Measurements from ENCODE around the gene SPAST. TPM values are rescaled to one million over a fixed set of nuclear protein-coding genes. Genes with fewer than 3 reads are reported as not detected.
"Not testable (repeated sequence)": the region's sequence is repeated elsewhere in the genome, so short reads cannot be mapped to it uniquely, and the experiment has no call there.

The SPAST gene, protein sequence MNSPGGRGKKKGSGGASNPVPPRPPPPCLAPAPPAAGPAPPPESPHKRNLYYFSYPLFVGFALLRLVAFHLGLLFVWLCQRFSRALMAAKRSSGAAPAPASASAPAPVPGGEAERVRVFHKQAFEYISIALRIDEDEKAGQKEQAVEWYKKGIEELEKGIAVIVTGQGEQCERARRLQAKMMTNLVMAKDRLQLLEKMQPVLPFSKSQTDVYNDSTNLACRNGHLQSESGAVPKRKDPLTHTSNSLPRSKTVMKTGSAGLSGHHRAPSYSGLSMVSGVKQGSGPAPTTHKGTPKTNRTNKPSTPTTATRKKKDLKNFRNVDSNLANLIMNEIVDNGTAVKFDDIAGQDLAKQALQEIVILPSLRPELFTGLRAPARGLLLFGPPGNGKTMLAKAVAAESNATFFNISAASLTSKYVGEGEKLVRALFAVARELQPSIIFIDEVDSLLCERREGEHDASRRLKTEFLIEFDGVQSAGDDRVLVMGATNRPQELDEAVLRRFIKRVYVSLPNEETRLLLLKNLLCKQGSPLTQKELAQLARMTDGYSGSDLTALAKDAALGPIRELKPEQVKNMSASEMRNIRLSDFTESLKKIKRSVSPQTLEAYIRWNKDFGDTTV
- polyA plus RNA-seq (ENCODE audit: insufficient read length in 10 of 10), result 10 to 100 TPM; 13.5 to 25.1 (median 18.1) TPM
- long read RNA-seq, donor 1, result 0 reads
- long read RNA-seq, donor 2, result 0 reads
- long read RNA-seq, donor 3, result 0 reads
- long read RNA-seq, donor 4, partial matches to known transcripts, result 0 of 1 reads
- long read RNA-seq, donor 4, other reads (novel, unspliced or antisense), result 0 of 1 reads
- long read RNA-seq, donor 5, full-length matches to known transcripts, result 1 of 1 reads
- long read RNA-seq, donor 5, partial matches to known transcripts, result 0 of 1 reads
- long read RNA-seq, donor 5, other reads (novel, unspliced or antisense), result 0 of 1 reads
- long read RNA-seq, donor 6, partial matches to known transcripts, result 0 of 1 reads
- long read RNA-seq, donor 6, other reads (novel, unspliced or antisense), result 0 of 1 reads
- long read RNA-seq, donor 7, partial matches to known transcripts, result 0 of 1 reads
- long read RNA-seq, donor 7, other reads (novel, unspliced or antisense), result 0 of 1 reads
- long read RNA-seq, donor 8, result 0 reads
- long read RNA-seq, donor 9, result 0 reads

DNA sequence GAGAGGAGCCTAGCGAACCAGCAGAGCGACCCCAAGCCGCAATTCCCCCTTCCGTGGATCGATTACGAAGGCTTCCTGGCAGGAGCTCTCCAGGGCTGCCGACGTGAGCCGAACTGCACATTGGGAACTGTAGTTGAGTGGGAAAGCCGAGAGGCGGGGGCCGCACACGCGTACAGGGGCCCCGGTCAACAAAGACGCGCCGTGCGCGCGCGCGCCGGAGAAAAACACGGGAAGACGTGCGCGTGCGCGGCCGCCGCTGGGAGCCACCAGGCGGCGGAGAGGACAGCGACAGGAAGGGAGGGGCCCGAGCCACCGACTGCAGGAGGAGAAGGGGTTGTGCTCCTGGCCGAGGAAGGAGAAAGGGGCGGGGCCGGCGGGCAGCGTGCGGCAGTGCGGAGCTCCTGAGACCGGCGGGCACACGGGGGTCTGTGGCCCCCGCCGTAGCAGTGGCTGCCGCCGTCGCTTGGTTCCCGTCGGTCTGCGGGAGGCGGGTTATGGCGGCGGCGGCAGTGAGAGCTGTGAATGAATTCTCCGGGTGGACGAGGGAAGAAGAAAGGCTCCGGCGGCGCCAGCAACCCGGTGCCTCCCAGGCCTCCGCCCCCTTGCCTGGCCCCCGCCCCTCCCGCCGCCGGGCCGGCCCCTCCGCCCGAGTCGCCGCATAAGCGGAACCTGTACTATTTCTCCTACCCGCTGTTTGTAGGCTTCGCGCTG is at the start of gene SPAST:
SPAST (plus strand) TSS at position 247 of the 711 bp plus-strand sequence; CDS start at position 523, 276 bp downstream.
- peak; percentile 98 to 99 (median 99) for DNase-seq

DNA sequence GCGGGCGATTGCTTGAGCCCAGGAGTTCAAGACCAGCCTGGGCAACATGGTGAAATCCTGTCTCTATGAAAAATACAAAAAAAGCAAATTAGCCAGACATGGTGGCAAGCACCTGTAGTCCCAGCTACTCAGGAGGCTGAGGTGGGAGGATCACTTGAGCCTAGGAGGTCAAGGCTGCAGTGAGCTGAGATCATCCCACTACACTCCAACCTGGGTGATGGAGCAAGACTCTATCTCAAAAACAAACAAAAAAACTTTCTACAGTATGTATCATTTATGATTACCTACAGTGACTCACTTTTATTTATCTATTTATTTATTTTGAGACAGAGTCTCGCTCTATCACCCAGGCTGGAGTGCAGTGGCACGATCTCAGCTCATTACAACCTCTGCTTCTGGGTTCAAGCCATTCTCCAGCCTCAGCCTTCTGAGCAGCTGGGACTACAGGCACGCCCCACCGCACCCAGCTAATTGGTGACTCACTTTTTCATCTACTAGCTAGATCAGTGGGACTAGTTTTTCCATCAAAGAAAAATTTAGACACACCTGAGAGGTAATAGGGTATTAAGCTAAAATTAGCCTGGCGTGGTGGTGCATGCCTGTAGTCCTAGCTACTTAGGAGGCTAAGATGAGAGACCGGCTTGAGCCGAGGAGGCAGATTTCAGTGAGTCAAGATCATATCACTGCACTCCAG is 44.4 kb upstream of the SPAST start:
- DNase-seq, result not testable (repeated sequence)

DNA sequence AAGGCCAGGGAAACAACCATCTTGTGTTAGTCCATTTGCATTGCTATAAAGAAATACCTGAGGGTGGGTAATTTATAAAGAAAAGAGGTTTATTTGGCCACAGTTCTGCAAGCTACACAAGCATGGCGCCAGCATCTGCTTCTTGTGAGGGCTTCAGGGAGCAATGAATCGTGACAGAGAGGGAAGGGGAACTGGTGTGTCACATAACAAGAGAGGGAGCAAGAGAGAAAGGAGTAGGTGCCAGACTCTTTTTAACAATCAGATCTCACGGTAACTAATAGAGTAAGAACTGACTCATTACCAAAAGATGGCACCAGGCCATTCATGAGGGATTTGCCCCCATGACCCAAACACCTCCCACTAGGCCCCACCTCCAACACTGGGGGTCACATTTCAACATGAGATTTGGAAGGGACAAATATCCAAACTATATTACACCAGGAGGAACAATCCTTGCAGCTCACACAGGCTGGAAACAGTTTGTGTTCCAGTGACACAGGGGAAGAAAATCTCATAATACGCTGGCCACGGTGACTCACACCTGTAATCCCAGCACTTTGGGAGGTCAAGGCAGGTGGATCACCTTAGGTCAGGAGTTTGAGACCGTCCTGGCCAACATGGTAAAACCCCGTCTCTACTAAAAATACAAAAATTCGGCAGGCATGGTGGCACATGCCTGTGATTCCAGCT is 29.0 kb upstream of the SPAST start:
- DNase-seq, result not testable (repeated sequence)

DNA sequence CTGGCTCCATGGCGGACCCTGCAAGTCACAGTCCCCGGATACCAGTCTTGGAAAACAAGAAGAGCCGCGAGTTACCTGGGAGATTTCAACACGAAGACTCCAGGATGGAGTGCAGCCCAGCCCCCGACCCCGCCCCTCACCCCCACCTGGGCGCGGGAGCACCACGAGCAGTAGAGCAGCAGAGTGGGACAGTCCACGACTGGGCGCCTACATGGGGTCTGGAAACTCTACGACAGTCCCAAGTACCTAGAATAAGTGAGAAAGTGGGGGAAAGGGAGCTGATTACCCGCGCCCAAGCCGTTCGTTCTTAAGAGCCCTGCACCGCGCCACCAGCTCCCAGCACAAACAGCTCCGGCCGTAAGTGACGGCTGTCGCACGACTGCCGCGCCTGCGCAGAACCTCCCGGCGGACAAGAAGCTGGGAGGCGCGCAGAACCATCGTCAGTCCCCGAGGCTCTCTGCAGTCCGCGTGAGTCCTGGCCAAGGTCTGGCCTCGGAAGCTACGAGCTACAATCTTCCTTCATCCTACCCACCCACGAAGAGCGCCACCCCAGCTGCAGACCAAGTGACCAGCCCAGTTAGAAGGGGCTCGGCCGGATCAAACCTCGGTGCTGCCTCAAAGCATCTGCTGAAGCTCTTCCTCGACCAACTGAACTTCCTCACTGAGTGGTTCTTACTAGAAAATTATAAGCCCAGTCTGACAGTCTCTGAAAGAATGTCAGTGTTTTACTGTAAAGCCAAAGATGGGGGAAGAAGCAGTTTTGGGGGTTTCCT is 23.7 kb upstream of the SPAST start, which contains the start of gene DPY30:
DPY30 (minus strand) TSS at position 359 of the 773 bp plus-strand sequence; CDS start at position 10, 349 bp downstream.
- DNase-seq, result peak; percentile 91 to 98 (median 95)

DNA sequence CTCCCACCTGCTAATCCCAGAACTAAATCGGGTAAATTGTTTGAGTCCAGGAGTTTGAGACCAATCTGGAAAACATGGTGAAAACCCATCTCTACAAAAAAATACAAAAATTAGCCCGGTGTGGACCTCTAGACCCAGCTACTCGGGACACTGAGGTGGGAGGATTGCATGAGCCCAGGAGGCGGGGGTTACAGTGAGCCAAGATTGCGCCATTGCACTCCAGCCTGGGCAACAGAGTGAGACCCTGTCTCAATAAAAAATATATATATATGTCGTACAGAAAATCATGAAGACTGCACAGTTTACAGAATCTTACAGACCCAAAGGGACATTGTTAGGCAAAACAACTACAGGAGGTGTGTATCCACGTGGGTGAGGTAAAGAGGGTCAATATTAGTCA is 19.8 kb upstream of the SPAST start:
- no peak for DNase-seq

DNA sequence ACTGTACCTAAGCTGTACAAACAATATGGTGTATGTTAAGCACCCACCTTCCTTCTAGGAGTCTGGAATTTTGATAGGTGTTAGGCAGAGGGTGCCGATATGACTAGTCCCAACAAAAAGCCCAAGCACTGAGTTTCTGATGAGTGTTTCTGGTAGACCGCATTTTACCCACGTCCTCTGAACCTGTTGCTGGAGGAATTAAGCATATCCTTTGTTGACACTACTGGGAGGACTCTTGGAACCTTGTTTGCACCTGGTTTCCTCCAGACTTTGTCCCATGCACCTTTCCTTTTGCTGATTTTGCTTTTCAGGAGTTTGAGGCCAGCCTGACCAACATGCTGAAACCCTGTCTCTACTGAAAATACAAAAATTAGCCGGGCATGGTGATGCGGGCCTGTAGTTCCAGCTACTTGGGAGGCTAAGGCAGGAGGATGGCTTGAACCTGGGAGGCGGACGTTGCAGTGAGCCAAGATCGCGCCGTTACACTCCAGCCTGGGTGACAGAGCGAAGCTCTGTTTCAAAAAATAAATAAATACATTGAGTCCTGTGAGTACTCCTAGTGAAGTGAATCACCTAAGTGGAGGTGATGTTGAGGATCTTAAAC is 11.4 kb upstream of the SPAST start:
- no peak for DNase-seq

DNA sequence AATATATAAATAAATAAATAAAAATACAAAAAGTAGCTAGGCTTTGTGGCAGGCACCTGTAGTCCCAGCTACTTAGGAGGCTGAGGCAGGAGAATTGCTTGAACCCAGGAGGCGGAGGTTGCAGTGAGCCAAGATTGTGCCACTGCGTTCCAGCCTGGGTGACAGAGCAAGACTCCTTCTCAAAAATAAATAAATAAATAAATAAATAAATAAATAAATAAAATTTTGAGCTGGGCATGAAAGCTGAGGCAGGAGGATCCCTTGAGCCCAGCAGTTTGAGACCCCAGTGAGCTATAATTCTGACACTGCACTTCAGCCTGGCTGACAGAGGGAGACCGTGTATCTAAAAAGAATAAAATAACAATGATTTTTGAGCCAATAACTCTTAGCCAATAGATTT is 8.8 kb upstream of the SPAST start:
- DNase-seq, result not testable (repeated sequence)

DNA sequence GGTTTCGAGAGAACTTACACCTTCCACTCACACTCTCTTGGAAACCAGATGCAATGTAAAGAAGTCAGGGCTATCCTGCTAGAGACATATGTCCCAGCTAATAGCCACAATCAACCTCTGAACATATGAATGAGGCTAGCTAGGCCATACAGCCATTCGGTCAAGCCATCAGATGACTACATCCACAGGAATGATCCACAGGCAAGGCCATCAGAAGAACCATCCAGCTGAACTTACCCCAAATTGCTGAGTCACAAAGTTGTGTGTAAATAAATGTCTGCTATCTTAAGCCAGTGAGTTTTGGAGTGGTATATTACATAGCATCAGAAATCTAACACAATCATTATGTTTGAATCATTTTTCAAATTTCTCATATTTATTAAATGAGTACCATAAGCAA is 5.2 kb upstream of the SPAST start:
- DNase-seq, result no peak

DNA sequence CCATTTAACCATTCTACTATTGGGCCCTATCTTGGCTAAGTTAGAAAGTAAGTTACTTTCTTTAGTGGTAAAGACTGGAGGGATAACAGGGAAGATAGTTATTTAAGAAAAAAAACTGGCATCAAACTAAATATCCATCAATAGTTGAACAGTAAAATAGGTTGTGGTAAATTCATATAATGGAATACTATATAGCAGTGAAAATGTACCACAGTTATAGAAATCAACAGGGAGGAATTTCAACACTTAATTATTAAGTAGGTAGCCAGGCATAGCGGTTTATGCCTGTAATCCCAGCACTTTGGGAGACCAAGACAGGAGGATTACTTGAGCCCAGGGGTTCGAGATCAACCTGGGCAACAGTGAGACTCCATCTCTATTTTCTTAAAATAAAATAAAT is 3.1 kb upstream of the SPAST start:
- DNase-seq, result no peak

DNA sequence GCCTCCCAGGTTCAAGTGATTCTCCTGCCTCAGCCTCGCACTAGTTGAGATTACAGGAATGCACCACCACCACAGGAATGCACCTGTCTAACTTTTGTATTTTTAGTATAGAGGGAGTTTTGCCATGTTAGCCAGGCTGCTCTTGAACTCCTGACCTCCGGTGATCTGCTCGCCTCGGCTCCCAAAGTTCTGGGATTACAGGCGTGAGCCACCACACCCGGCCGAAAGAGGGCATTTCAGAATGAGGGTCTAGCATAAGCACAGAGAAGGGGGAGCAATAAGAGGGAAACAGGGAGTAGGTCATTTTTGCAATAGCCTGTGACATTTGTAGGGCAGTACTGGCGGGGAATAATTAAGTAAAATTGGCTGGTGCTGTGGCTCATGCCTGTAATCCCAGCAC is 1.9 kb upstream of the SPAST start:
- no peak for DNase-seq

DNA sequence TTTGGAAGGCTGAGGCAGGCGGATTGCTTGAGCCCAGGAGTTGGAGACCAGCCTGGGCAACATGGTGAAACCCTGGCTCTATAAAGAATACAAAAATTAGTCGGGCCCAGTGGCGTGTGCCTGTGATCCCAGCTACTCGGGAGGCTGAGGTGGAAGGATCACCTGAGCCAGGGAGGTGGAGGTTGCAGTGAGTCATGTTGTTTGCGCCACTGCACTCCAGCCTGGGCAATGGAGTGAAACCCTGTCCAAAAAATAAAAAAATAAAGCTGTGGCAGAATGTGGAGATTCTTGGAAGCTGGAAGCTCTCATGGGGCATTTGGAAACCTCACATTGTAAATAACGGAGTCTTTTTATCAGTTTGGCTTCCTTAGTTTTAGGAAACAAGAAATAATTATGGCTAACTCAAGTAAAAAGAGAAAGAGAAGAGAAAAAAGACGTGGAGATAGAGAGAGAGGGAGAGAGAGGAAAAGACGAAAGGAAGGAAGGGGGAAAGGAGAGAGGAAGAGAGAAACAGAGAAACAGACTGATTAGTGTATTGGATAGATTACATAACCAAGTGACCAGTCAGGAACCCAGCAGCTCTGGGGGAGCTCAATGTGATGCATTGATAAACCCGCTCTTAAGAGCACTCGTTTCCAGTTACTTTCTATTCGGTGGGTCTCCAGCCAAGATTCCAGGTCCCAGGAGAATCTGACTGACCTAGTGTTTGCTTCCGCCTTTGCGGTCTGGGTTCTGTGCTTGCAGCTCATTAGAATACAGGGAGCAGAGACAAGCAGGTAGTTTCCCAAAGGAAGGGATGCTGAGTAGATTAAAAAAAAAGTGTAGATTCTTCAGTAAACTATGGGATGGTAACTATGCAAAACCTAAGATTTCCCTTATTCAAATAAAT is 1.1 kb upstream of the SPAST start:
- peak; percentile 48 to 80 (median 67) for DNase-seq

DNA sequence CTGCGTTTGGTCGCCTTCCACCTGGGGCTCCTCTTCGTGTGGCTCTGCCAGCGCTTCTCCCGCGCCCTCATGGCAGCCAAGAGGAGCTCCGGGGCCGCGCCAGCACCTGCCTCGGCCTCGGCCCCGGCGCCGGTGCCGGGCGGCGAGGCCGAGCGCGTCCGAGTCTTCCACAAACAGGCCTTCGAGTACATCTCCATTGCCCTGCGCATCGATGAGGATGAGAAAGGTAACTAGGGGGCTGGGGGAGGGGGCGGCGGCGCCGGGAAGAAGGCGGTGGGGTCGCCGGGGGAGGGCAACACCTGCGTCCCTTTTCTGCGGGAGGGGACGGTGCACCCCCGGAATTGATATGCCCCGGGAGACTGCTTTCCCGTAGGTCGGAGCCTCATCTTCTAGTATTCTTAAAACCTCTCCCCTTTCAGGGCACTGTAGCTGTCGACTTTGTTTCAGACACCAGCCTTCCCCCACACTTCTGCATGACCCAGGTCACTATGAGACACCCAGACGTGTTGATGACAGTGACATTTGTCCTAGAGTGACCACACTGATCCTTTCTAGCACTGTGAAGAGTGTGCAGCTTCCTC is 755 bp downstream of the SPAST start:
- DNase-seq, result peak in 1 of 3 donors; percentile 1

DNA sequence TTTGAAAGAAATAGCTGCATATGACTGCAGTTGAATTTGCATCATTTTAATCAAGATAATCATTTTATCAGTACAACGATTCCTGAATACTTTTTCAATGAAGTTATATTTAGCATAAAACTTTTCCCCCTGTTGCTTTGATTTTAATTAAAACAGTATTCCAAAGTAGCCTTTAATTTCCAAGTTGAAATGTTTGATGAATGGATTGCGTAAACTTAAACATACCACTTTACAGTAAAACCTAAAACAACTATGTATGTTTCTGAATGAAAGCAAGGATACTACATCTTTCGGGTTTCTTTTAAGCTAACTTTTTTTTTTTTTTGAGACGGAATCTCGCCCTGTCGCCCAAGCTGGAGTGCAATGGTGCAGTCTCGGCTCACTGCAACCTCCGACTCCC is 1.4 kb downstream of the SPAST start:
- no peak for DNase-seq

DNA sequence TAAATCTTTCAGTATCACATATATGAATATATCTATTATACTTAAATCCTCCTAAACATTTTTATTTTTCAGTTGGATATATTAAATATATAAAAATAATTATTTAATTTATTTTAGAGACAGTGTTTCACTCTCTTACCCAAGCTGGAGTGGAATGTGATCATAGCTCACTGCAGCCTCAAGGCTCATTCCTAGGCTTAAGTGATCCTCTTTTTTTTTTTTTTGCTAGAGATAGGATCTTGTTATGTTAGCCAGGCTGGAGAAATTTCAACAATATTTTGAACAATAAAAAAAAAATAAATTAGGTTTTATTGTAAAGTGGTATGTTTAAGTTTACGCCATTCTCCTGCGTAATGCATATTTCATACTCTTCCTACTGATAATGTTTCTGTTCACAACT is 4.2 kb downstream of the SPAST start:
- DNase-seq, result no peak

DNA sequence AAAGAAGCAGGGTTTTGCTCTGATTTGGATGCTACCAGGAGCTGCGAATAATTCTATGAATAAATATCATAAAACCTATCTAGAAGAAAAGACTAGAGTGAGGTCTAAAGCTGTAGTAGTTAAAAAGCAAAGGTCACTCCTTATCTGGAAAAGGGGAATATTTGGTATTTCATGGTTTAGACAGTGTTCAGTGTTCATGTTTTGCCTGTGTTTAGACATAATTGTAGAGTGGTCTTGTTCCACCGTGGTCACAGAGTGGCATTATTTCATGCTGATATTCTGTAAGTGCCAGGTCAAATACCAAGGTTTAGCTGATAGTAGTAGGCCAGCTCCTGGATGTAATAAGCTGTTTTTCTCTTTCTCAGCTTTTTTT is 10.8 kb downstream of the SPAST start:
- DNase-seq, result no peak

DNA sequence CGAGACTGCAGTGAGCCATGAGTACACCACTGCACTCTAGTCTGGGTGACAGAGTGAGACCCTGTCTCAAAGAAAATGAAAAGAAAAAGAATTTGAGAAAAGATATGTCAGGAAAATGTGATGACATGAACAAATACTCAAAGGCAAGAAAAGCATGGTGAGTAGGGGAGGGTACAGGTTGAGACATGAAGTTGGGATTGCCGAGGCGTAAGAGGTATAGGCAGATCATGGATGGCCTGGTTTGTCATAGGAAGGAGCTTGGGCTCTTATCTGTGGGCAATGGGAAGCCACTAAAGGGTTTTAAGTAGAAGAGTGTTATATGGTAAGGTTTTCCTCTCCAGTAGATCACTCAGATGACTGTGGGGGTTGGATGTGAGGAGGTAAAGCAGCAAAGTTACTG is 32.3 kb downstream of the SPAST start:
- DNase-seq, result no peak

DNA sequence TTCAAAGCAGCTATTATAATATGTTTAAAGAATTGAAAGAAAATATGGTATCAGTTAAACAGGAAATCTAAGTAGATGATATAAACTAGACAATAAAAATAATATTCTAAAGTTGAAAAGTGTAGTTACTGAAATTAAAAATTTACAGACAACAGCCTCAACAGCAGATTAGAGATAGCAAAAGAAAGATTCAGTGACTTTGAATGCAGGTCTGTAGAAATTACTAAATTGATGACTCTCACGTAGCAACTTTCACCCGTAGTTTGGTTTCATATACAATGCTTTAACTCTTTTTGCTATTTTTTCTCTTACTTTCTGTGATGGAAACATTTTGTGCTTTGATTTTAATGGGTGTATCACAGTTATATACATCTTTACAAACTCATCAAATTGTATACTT is 44.8 kb downstream of the SPAST start:
- DNase-seq, result no peak

DNA sequence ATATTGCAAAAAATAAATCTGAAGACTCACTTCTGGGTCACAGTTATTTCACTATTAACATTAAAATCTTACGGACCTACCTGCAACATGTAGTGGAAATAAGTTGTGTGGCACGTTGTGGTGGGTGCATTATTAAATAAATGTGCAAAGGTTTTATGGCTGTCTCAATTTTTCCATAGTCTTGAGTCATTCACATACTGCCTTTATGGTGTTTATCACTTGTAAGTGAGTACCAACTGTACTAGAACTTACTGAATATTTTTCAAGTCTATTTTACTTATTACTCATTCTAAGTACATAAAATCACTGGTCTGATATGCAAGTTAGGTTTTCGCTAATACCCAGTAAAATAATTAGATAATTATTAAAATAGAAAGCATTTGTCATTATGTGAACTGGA is 54.7 kb downstream of the SPAST start:
- DNase-seq, result no peak
